22Rv1 (cell line): ENCODE measurements around the gene NME9.

Source experiments
- CTCF ChIP-seq: fragments of 450-650 bp; IDR thresholded peaks from 2 replicates; pipeline ENCODE4 v1.5.1; 2017; ENCODE audit warnings: mild to moderate bottlenecking
- ZFX ChIP-seq: fragments of 450-650 bp; IDR thresholded peaks from 2 replicates; pipeline ENCODE4 v1.6.1; 2017; ENCODE audit warnings: antibody characterized with exemption, borderline replicate concordance

- TF ChIP-seq CTCF (no peak), ZFX (no peak)
Observed at GRCh38 chr3:138259126-138259525, 70.5 kb downstream of the NME9 start.
